Endodermal cell (in vitro differentiated cells): ENCODE data around the gene CD207. TPM values are rescaled to one million over a fixed set of nuclear protein-coding genes. Genes with fewer than 3 reads are reported as not detected.

ENCODE experiments used
- DNase-seq: peaks from one replicate; pipeline ENCODE4 v3.0.0-alpha.2; 2017
- H3K27ac ChIP-seq: 2 replicates; pipeline ENCODE4 v1.5.1; 2013; ENCODE audit warnings: mild to moderate bottlenecking, low read depth, low read length, moderate library complexity
- H3K27me3 ChIP-seq: 2 replicates; pipeline ENCODE4 v1.6.1; 2013; ENCODE audit warnings: mild to moderate bottlenecking, low read length, moderate library complexity; ENCODE audit not compliant: insufficient read depth, control insufficient read depth, poor library complexity, severe bottlenecking
- H3K36me3 ChIP-seq: 2 replicates; pipeline ENCODE4 v1.7.0; 2013; ENCODE audit warnings: mild to moderate bottlenecking, low read length, moderate library complexity; ENCODE audit not compliant: control insufficient read depth, insufficient read depth
- H3K4me1 ChIP-seq: one replicate; pipeline ENCODE4 v1.7.0; 2013; ENCODE audit warnings: low read length; ENCODE audit not compliant: control insufficient read depth, insufficient read depth
- H3K4me3 ChIP-seq: 2 replicates; pipeline ENCODE4 v1.5.1; 2013; ENCODE audit warnings: mild to moderate bottlenecking, low read length, moderate library complexity
- H3K9ac ChIP-seq: 2 replicates; pipeline ENCODE4 v1.6.1; 2013; ENCODE audit warnings: mild to moderate bottlenecking, low read length, moderate library complexity; ENCODE audit not compliant: poor library complexity, severe bottlenecking; ENCODE audit errors: extremely low read depth
- H3K9me3 ChIP-seq: 2 replicates; pipeline ENCODE4 v1.6.1; 2013; ENCODE audit warnings: mild to moderate bottlenecking, low read length, moderate library complexity; ENCODE audit not compliant: control insufficient read depth
- H3K27ac Mint-ChIP-seq: 2 replicates; pipeline ENCODE4 v1.8.0; 2020; ENCODE audit warnings: mixed read lengths
- H3K27me3 Mint-ChIP-seq: 2 replicates; pipeline ENCODE4 v1.8.0; 2021; ENCODE audit warnings: mild to moderate bottlenecking, mixed read lengths; ENCODE audit not compliant: insufficient read depth
- H3K36me3 Mint-ChIP-seq: 2 replicates; pipeline ENCODE4 v1.8.0; 2020; ENCODE audit warnings: low read depth, mixed read lengths
- H3K4me1 Mint-ChIP-seq: 2 replicates; pipeline ENCODE4 v1.8.0; 2020; ENCODE audit warnings: mixed read lengths
- H3K4me3 Mint-ChIP-seq: 2 replicates; pipeline ENCODE4 v1.8.0; 2020; ENCODE audit warnings: mild to moderate bottlenecking, moderate library complexity, mixed read lengths
- H3K9me3 Mint-ChIP-seq: 2 replicates; pipeline ENCODE4 v1.8.0; 2020; ENCODE audit warnings: mild to moderate bottlenecking, mixed read lengths
- WGBS, 2 experiments: methylation state at CpG; one replicate each; pipeline versions ENCODE4 v1.1.5 to v1.1.7; 2013; ENCODE audit warnings: missing lambda C conversion rate in 2 of 2, mixed read lengths in 1 of 2; ENCODE audit not compliant: insufficient coverage in 1 of 2, insufficient read length in 1 of 2; 5-methylcytosine and 5-hydroxymethylcytosine counted together
- total RNA-seq, 2 donors: library from RNA; stranded (reverse); fragmentation: NEBNext Ultra II Directional in 1 of 2; extraction: Animal tissue kit (Norgen Biotek cat#: 25700) in 1 of 2; gene quantifications; 2 replicates in 1 of 2; 3 replicates in 1 of 2; pipeline ENCODE4 v1.2.1, GENCODE V29; 2021
- TF ChIP-seq, protein P1 (sequence below): fragments of 200-600 bp; sonication (generic); conservative IDR thresholded peaks from 2 replicates; pipeline ENCODE4 v1.5.0; 2021; ENCODE audit warnings: antibody characterized with exemption, mild to moderate bottlenecking

CD207 gene
- total RNA-seq, 2 donors from 2014 or later, result not detected

DNA sequence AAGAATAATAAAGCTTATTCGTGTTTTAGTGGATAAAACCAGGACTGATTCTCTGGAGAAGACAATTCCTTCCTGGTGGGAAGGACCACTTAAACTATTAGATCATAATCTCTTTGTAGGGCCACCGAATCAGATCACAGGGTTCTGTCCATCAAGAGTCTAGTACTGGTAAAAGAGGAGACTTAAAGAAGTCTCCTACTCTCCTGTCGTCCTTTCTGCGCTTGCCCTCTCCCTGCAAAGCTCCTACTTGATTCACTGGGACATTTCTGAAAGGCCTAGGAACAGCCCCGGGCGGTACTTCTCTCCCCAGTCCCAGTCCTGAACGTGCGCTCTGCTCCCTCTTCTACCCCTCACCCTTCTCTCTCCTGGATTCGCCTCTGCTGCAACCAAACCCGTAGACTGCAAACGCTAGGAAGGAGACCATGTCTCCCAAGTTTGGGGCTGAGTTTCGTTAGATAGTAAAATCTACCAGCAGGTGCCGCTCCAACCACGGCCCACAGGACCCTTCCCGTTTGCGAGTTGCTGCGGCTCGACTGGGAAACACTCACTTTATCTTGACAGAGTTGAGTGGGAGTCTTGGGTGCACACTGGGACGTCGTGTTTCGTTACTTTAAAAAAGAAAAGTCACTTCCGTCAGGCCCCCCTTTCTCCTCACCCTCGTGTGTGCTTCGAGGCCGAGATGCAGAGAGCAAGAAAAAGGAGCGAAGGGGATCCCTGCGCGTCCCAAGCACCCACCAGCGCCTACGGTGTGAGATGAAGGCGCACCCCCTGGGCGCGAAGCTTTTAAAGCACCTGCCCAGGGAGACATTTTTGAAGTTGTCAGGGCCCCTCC lies 46.1 kb downstream of the CD207 start:
- H3K9me3 Mint-ChIP-seq, result no peaks in the 10 kb centered on the region
- peaks cover 90% of the 10 kb centered on the region for H3K27me3 Mint-ChIP-seq
- peaks cover 3% of the 10 kb centered on the region for H3K4me1 Mint-ChIP-seq
- Histone ChIP-seq H3K27ac (no peak overlapping the region), H3K4me3 (peak overlapping the region; percentile 70), H3K36me3 (no peaks in the 10 kb centered on the region), H3K4me1 (no peaks in the 10 kb centered on the region), H3K9me3 (no peaks in the 10 kb centered on the region), H3K9ac (no peak overlapping the region), H3K27me3 (peaks cover 90% of the 10 kb centered on the region)
- no peak overlapping the region for H3K27ac Mint-ChIP-seq
- peak overlapping the region; percentile 42 for H3K4me3 Mint-ChIP-seq
- WGBS, 2 experiments, result 4 to 8% methylated on average over 20 to 33 of the region's 33 CpGs
- no peaks in the 10 kb centered on the region for H3K36me3 Mint-ChIP-seq
- DNase-seq, result peak; percentile 95
- TF ChIP-seq, protein P1, sequence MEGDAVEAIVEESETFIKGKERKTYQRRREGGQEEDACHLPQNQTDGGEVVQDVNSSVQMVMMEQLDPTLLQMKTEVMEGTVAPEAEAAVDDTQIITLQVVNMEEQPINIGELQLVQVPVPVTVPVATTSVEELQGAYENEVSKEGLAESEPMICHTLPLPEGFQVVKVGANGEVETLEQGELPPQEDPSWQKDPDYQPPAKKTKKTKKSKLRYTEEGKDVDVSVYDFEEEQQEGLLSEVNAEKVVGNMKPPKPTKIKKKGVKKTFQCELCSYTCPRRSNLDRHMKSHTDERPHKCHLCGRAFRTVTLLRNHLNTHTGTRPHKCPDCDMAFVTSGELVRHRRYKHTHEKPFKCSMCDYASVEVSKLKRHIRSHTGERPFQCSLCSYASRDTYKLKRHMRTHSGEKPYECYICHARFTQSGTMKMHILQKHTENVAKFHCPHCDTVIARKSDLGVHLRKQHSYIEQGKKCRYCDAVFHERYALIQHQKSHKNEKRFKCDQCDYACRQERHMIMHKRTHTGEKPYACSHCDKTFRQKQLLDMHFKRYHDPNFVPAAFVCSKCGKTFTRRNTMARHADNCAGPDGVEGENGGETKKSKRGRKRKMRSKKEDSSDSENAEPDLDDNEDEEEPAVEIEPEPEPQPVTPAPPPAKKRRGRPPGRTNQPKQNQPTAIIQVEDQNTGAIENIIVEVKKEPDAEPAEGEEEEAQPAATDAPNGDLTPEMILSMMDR, result peak; percentile 86

DNA sequence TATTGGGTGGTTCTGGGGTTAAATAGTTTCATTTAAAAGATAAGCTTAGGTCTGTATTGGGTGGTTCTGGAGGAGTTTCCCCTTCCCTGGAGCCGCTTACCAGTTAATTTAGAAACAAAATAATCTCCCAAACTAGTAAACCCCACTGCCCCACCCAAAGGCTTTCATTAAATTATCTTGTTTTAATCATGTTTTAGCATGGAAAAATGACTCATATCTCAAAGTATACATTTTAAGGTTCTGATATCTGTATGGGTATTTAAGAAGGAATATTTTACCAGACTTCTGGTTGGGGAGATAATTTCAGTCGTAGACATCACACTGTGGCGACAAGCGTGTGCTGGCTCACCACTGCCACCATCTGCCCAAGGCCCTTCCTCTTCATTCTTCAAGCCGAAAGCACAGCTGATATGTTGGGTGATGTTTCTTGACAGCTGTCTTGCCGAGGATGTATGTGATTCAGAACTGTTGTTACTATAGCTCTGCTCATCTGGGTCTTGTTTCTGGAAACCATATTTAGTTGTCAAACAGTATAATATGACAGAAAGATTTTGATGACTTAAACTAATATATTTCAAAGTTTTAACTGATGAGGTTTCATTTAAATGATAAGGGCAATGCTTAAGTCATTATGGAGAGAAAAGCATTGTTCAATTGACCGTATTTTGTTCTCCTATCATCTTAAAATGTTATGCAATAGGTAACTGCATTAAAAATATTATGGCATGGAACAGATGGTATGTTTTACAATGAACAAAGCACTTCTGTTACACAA lies 50.3 kb downstream of the CD207 start:
- Mint-ChIP-seq H3K27me3 (peaks cover 66% of the 10 kb centered on the region), H3K36me3 (no peaks in the 10 kb centered on the region), H3K27ac (no peak overlapping the region), H3K4me1 (peaks cover 3% of the 10 kb centered on the region), H3K9me3 (no peaks in the 10 kb centered on the region), H3K4me3 (no peak overlapping the region)
- no peak overlapping the region for H3K27ac ChIP-seq
- TF ChIP-seq, protein P1, result peak; percentile 82
- no peak overlapping the region for H3K4me3 ChIP-seq
- H3K4me1 ChIP-seq, result no peaks in the 10 kb centered on the region
- no peak overlapping the region for H3K9ac ChIP-seq
- no peaks in the 10 kb centered on the region for H3K9me3 ChIP-seq
- peaks cover 62% of the 10 kb centered on the region for H3K27me3 ChIP-seq
- DNase-seq, result peak; percentile 85
- 17 to 27% methylated on average over 2 to 6 of the region's 7 CpGs for WGBS, 2 experiments
- no peaks in the 10 kb centered on the region for H3K36me3 ChIP-seq

- Histone ChIP-seq H3K27ac (no peak overlapping the region), H3K9ac (no peak overlapping the region), H3K9me3 (no peaks in the 10 kb centered on the region), H3K4me3 (no peak overlapping the region), H3K27me3 (peaks cover 61% of the 10 kb centered on the region), H3K4me1 (no peaks in the 10 kb centered on the region), H3K36me3 (no peaks in the 10 kb centered on the region)
- DNase-seq, result no peak
- H3K4me1 Mint-ChIP-seq, result no peaks in the 10 kb centered on the region
- H3K27ac Mint-ChIP-seq, result no peak overlapping the region
- WGBS, 2 experiments, result 92 to 100% methylated on average over 2 of the region's 2 CpGs
- TF ChIP-seq, protein P1, result no peak
- H3K36me3 Mint-ChIP-seq, result no peaks in the 10 kb centered on the region
- no peaks in the 10 kb centered on the region for H3K9me3 Mint-ChIP-seq
- peaks cover 64% of the 10 kb centered on the region for H3K27me3 Mint-ChIP-seq
- no peak overlapping the region for H3K4me3 Mint-ChIP-seq
Measured at GRCh38 chr2:70784320-70784719, 51.3 kb downstream of the CD207 start.

Other genes starting within 250 kb of the CD207 start
- gene ADD2, start 67.6 kb downstream of the CD207 start, total RNA-seq, result 10 to 100 TPM; 14.8 to 53.0 TPM
- not detected for gene FIGLA, start 45.2 kb downstream of the CD207 start, total RNA-seq
- not detected for gene CLEC4F, start 15.2 kb downstream of the CD207 start, total RNA-seq
- gene VAX2, start 64.8 kb upstream of the CD207 start, total RNA-seq, result under 1 TPM; 0.24 to 0.40 TPM
- gene ATP6V1B1, start 100.1 kb upstream of the CD207 start, total RNA-seq, result not detected
- under 1 TPM; 0.24 to 0.97 TPM for gene ANKRD53, start 142.8 kb upstream of the CD207 start, total RNA-seq
- gene TEX261, start 159.1 kb upstream of the CD207 start, total RNA-seq, result 10 to 100 TPM; 13.3 to 19.9 TPM
- 10 to 100 TPM; 72.6 to 80.8 TPM for gene NAGK, start 232.8 kb upstream of the CD207 start, total RNA-seq